Hematopoietic multipotent progenitor cell (in vitro differentiated cells): ENCODE measurements around the gene FCRL3. TPM values are rescaled to one million over a fixed set of nuclear protein-coding genes. Genes with fewer than 3 reads are reported as not detected.

Experiments used
- DNase-seq, 3 donors: peaks; one replicate each; pipeline ENCODE4 v3.0.0-alpha.2; 2011 to 2015; ENCODE audit warnings: low read depth in 2 of 3, low spot score in 2 of 3
- total RNA-seq: library from RNA; depleted of rRNA; stranded (reverse); fragments of >200 nt; gene quantifications from one replicate; pipeline ENCODE4 v1.2.3, GENCODE V29; 2012

Gene FCRL3
- total RNA-seq, 1 donor, result 0.54 TPM

GRCh38 chr1:157691285-157691920 lies 9.2 kb downstream of the FCRL3 start:
- DNase-seq, result peak in 2 of 3 donors; percentile 20 to 42

GRCh38 chr1:157682710-157683437 lies 17.7 kb downstream of the FCRL3 start:
- DNase-seq, result no peak

GRCh38 chr1:157678721-157679120 lies 21.8 kb downstream of the FCRL3 start:
- DNase-seq, result no peak

- DNase-seq, result no peak
These were observed 27.6 kb downstream of the FCRL3 start for GRCh38 chr1:157673008-157673407.

- no peak for DNase-seq
These were observed 28.7 kb downstream of the FCRL3 start for GRCh38 chr1:157671895-157672294.

- DNase-seq, result peak in 2 of 3 donors; percentile 18 to 61
These were observed 40.9 kb downstream of the FCRL3 start for GRCh38 chr1:157659576-157660247.

- DNase-seq, result peak in 2 of 3 donors; percentile 9 to 47
These were observed 42.0 kb downstream of the FCRL3 start for GRCh38 chr1:157658571-157658970.

GRCh38 chr1:157653494-157653873 lies 47.1 kb downstream of the FCRL3 start:
- DNase-seq, result no peak

- peak in 2 of 3 donors; percentile 59 to 90 for DNase-seq
These were observed 47.6 kb downstream of the FCRL3 start for GRCh38 chr1:157652859-157653493.

GRCh38 chr1:157648317-157648716 lies 52.3 kb downstream of the FCRL3 start:
- DNase-seq, result no peak

GRCh38 chr1:157646144-157646543 lies 54.4 kb downstream of the FCRL3 start:
- DNase-seq, result peak in 1 of 3 donors; percentile 54

GRCh38 chr1:157641177-157641576 lies 59.4 kb downstream of the FCRL3 start:
- no peak for DNase-seq

GRCh38 chr1:157639800-157640199 lies 60.8 kb downstream of the FCRL3 start:
- no peak for DNase-seq

GRCh38 chr1:157628773-157629172 lies 71.8 kb downstream of the FCRL3 start:
- no peak for DNase-seq

Other genes with a start within 250 kb of the FCRL3 start
- gene FCRL5, start 148.3 kb downstream of the FCRL3 start, total RNA-seq, result 1.1 TPM
- gene FCRL4, start 102.7 kb downstream of the FCRL3 start, total RNA-seq, result not detected
- under 0.01 TPM for gene FCRL2, start 76.4 kb upstream of the FCRL3 start, total RNA-seq
- gene FCRL1, start 119.4 kb upstream of the FCRL3 start, total RNA-seq, result 3.2 TPM
- gene CD5L, start 141.0 kb upstream of the FCRL3 start, total RNA-seq, result not detected